IMR-90 (cell line): Measurements from ENCODE around the gene CPNE6. TPM values are rescaled to one million over a fixed set of nuclear protein-coding genes. Genes with fewer than 3 reads are reported as not detected.

Experiments used
- ATAC-seq: fragments of 200-7000 bp; cut with Tn5 transposase; 2 replicates; pipeline ENCODE4 v1.9.1; 2020; ENCODE audit warnings: low read depth, mild to moderate bottlenecking, moderate library complexity
- BruUV-seq: library from RNA; stranded (reverse); fragments of 400-500 nt; replicated peaks from 2 replicates; lab custom pipeline; 2021; lab: Mats Ljungman, UMichigan
- CTCF ChIA-PET: fragments of 300-600 bp; formaldehyde crosslinking; extraction: SDS; loops from one replicate; lab custom pipeline; 2021; ENCODE audit warnings: antibody characterized with exemption; lab: Yijun Ruan, JAX
- POLR2A ChIA-PET: fragments of 300-600 bp; sonication (Branson Sonifier 250); formaldehyde crosslinking; loops from one replicate; lab custom pipeline; 2022; ENCODE audit warnings: antibody characterized with exemption; ENCODE audit not compliant: unreplicated experiment; lab: Charles Lee
- DNase-seq: peaks from one replicate; pipeline ENCODE4 v3.0.0; 2013
- H2AFZ ChIP-seq: replicated peaks from 2 replicates; pipeline ENCODE3; 2013; ENCODE audit warnings: low read length, mild to moderate bottlenecking; ENCODE audit not compliant: poor library complexity
- H2AK5ac ChIP-seq: 2 replicates; pipeline ENCODE4 v1.6.1; 2013; ENCODE audit warnings: low read depth, low read length, inconsistent platforms
- H2AK9ac ChIP-seq: replicated peaks from 2 replicates; pipeline ENCODE3; 2013; ENCODE audit warnings: mild to moderate bottlenecking, low read depth, low read length, moderate library complexity; ENCODE audit not compliant: poor library complexity
- H2BK120ac ChIP-seq: 2 replicates; pipeline ENCODE4 v1.6.1; 2013; ENCODE audit warnings: low read depth, low read length, inconsistent platforms
- H2BK15ac ChIP-seq: 3 replicates; pipeline ENCODE4 v1.6.1; 2013; ENCODE audit warnings: low read depth, low read length, inconsistent platforms
- H2BK20ac ChIP-seq: 2 replicates; pipeline ENCODE4 v1.6.1; 2013; ENCODE audit warnings: low read depth, mild to moderate bottlenecking, inconsistent platforms, low read length, moderate library complexity
- H2BK5ac ChIP-seq: 2 replicates; pipeline ENCODE4 v1.6.1; 2013; ENCODE audit warnings: mild to moderate bottlenecking, low read depth, low read length, inconsistent platforms; ENCODE audit not compliant: poor library complexity, severe bottlenecking
- H3K14ac ChIP-seq: replicated peaks from 2 replicates; pipeline ENCODE4 v1.6.1; 2013; ENCODE audit warnings: low read depth, low read length, inconsistent platforms
- H3K18ac ChIP-seq: 2 replicates; pipeline ENCODE4 v1.6.1; 2013; ENCODE audit warnings: low read depth, low read length, control low read depth
- H3K23ac ChIP-seq: 2 replicates; pipeline ENCODE4 v1.6.1; 2013; ENCODE audit warnings: low read depth, low read length, inconsistent platforms
- H3K27ac ChIP-seq: 2 replicates; pipeline ENCODE4 v1.5.1; 2013; ENCODE audit warnings: mild to moderate bottlenecking, control low read depth, low read length; ENCODE audit not compliant: insufficient read depth
- H3K27me3 ChIP-seq: 2 replicates; pipeline ENCODE4 v1.6.1; 2013; ENCODE audit warnings: low read length; ENCODE audit not compliant: control insufficient read depth, insufficient read depth
- H3K36me3 ChIP-seq: 2 replicates; pipeline ENCODE4 v1.6.1; 2013; ENCODE audit warnings: low read length, mixed read lengths; ENCODE audit not compliant: control insufficient read depth, insufficient read depth
- H3K4ac ChIP-seq: 2 replicates; pipeline ENCODE4 v1.6.1; 2013; ENCODE audit warnings: low read depth, low read length, inconsistent platforms
- H3K4me1 ChIP-seq: 2 replicates; pipeline ENCODE4 v1.6.1; 2013; ENCODE audit warnings: low read length, mixed read lengths; ENCODE audit not compliant: control insufficient read depth, insufficient read depth
- H3K4me2 ChIP-seq: 2 replicates; pipeline ENCODE4 v1.6.1; 2013; ENCODE audit warnings: low read depth, mild to moderate bottlenecking, control low read depth, low read length, moderate library complexity
- H3K4me3 ChIP-seq: 2 replicates; pipeline ENCODE4 v1.5.1; 2013; ENCODE audit warnings: low read depth, mild to moderate bottlenecking, control low read depth, low read length, moderate library complexity; ENCODE audit not compliant: insufficient read depth
- H3K56ac ChIP-seq: 2 replicates; pipeline ENCODE4 v1.6.1; 2013; ENCODE audit warnings: low read length, inconsistent platforms; ENCODE audit not compliant: insufficient read depth; ENCODE audit errors: extremely low read depth
- H3K79me1 ChIP-seq, 2 experiments: 2 replicates each; pipeline ENCODE4 v1.6.1; 2013; ENCODE audit warnings: low read length in 2 of 2, inconsistent platforms in 1 of 2, low read depth in 1 of 2
- H3K9ac ChIP-seq: 2 replicates; pipeline ENCODE4 v1.6.1; 2013; ENCODE audit warnings: low read depth, low read length, control low read depth
- H3K9me1 ChIP-seq: 2 replicates; pipeline ENCODE4 v1.6.1; 2013; ENCODE audit warnings: low read length, inconsistent platforms; ENCODE audit not compliant: insufficient read depth
- H3K9me3 ChIP-seq: 2 replicates; pipeline ENCODE4 v1.6.1; 2013; ENCODE audit warnings: low read length; ENCODE audit not compliant: control insufficient read depth, insufficient read depth
- H4K20me1 ChIP-seq: 2 replicates; pipeline ENCODE4 v1.6.1; 2013; ENCODE audit warnings: low read length, inconsistent platforms; ENCODE audit not compliant: insufficient read depth
- H4K5ac ChIP-seq: 2 replicates; pipeline ENCODE4 v1.6.1; 2013; ENCODE audit warnings: mild to moderate bottlenecking, low read depth, low read length, control low read depth
- H4K8ac ChIP-seq, 2 experiments: 2 replicates each; pipeline ENCODE4 v1.6.1; 2013; ENCODE audit warnings: low read depth in 2 of 2, low read length in 2 of 2, control low read depth in 1 of 2, inconsistent platforms in 1 of 2
- H4K91ac ChIP-seq: 2 replicates; pipeline ENCODE4 v1.6.1; 2013; ENCODE audit warnings: low read depth, low read length, inconsistent platforms; ENCODE audit not compliant: insufficient read depth
- CEBPB ChIP-seq: IDR thresholded peaks from 2 replicates; pipeline ENCODE4 v1.6.1; 2012; ENCODE audit warnings: low read depth, low read length, improper control_type of control experiment
- CHD1 ChIP-seq: IDR thresholded peaks from 2 replicates; pipeline ENCODE4 v1.6.1; 2012; ENCODE audit warnings: low read depth, low read length, improper control_type of control experiment
- FOS ChIP-seq: fragments of 150-350 bp; IDR thresholded peaks from 2 replicates; pipeline ENCODE4 v1.6.1; 2016; ENCODE audit warnings: low read depth, low read length
- MAZ ChIP-seq: IDR thresholded peaks from 2 replicates; pipeline ENCODE4 v1.6.1; 2012; ENCODE audit warnings: low read depth, mild to moderate bottlenecking, low read length, improper control_type of control experiment, moderate library complexity, borderline replicate concordance
- MXI1 ChIP-seq: IDR thresholded peaks from 2 replicates; pipeline ENCODE4 v1.6.1; 2012; ENCODE audit warnings: low read depth, mild to moderate bottlenecking, low read length, moderate library complexity, borderline replicate concordance
- NFE2L2 ChIP-seq: fragments of 150-350 bp; IDR thresholded peaks from 2 replicates; pipeline ENCODE4 v1.6.1; 2016; ENCODE audit warnings: low read depth, mild to moderate bottlenecking, low read length
- POLR2A ChIP-seq: IDR thresholded peaks from 2 replicates; pipeline ENCODE4 v1.6.1; 2012; ENCODE audit warnings: mild to moderate bottlenecking, low read depth, low read length
- RAD21 ChIP-seq: IDR thresholded peaks from 2 replicates; pipeline ENCODE4 v1.6.1; 2012; ENCODE audit warnings: low read length, improper control_type of control experiment
- RCOR1 ChIP-seq: IDR thresholded peaks from 2 replicates; pipeline ENCODE4 v1.6.1; 2012; ENCODE audit warnings: mild to moderate bottlenecking, low read length, improper control_type of control experiment; ENCODE audit not compliant: insufficient replicate concordance
- RFX5 ChIP-seq: IDR thresholded peaks from 2 replicates; pipeline ENCODE4 v1.8.0; 2012; ENCODE audit warnings: low read depth, mild to moderate bottlenecking, low read length, moderate library complexity
- SMC3 ChIP-seq: fragments of 150-350 bp; IDR thresholded peaks from 2 replicates; pipeline ENCODE4 v1.6.1; 2016; ENCODE audit warnings: low read depth, mild to moderate bottlenecking, antibody characterized with exemption, low read length, moderate library complexity
- WGBS, 2 experiments: methylation state at CpG; one replicate each; pipeline versions ENCODE4 v1.1.5 to v1.1.7; 2013; ENCODE audit warnings: missing lambda C conversion rate in 2 of 2; ENCODE audit not compliant: insufficient read length in 1 of 2; ENCODE audit errors: extremely low coverage in 2 of 2; 5-methylcytosine and 5-hydroxymethylcytosine counted together
- dilution Hi-C: fragments of 300-500 bp; cut with HindIII; formaldehyde crosslinking; loops from one replicate; pipeline ENCODE4 v1.14.3; 2018; ENCODE audit warnings: low sequenced_read_pairs; ENCODE audit not compliant: unreplicated experiment
- in situ Hi-C: fragments of 300-500 bp; cut with MboI; formaldehyde crosslinking; loops from 3 replicates; pipeline ENCODE4 v1.14.3; 2019; ENCODE audit warnings: low sequenced_read_pairs, inconsistent platforms, mixed read lengths
- intact Hi-C: fragments of 100-400 bp; cut with micrococcal nuclease; formaldehyde crosslinking; loops from 2 replicates; pipeline ENCODE4 v1.10.0; 2022
- polyA plus RNA-seq, 3 experiments: library from polyadenylated mRNA; depleted of rRNA; stranded (reverse); fragments of >200 nt; gene quantifications; 2 replicates each; pipeline ENCODE4 v1.2.3, GENCODE V29; 2012; ENCODE audit warnings: low replicate concordance in 1 of 3
- total RNA-seq: library from RNA; depleted of rRNA; stranded (reverse); fragments of >200 nt; gene quantifications from 2 replicates; pipeline ENCODE4 v1.2.3, GENCODE V29; 2012
- TF ChIP-seq, protein P1 (sequence below): conservative IDR thresholded peaks from 2 replicates; pipeline ENCODE4 v1.5.1; 2012; ENCODE audit warnings: mild to moderate bottlenecking, low read depth, low read length, improper control_type of control experiment
- TF ChIP-seq, protein P2 (sequence below): fragments of 150-350 bp; IDR thresholded peaks from 2 replicates; pipeline ENCODE4 v1.6.1; 2016; ENCODE audit warnings: low read depth, mild to moderate bottlenecking, low read length, moderate library complexity, borderline replicate concordance
- TF ChIP-seq, protein P3 (sequence below): fragments of 150-350 bp; IDR thresholded peaks from 2 replicates; pipeline ENCODE4 v1.6.1; 2017; ENCODE audit warnings: mild to moderate bottlenecking, antibody characterized with exemption, low read length, low read depth

CPNE6 gene
- total and polyA plus RNA-seq, 2 of the 4 experiments (the other 2 are of a cell fraction): not detected

DNA sequence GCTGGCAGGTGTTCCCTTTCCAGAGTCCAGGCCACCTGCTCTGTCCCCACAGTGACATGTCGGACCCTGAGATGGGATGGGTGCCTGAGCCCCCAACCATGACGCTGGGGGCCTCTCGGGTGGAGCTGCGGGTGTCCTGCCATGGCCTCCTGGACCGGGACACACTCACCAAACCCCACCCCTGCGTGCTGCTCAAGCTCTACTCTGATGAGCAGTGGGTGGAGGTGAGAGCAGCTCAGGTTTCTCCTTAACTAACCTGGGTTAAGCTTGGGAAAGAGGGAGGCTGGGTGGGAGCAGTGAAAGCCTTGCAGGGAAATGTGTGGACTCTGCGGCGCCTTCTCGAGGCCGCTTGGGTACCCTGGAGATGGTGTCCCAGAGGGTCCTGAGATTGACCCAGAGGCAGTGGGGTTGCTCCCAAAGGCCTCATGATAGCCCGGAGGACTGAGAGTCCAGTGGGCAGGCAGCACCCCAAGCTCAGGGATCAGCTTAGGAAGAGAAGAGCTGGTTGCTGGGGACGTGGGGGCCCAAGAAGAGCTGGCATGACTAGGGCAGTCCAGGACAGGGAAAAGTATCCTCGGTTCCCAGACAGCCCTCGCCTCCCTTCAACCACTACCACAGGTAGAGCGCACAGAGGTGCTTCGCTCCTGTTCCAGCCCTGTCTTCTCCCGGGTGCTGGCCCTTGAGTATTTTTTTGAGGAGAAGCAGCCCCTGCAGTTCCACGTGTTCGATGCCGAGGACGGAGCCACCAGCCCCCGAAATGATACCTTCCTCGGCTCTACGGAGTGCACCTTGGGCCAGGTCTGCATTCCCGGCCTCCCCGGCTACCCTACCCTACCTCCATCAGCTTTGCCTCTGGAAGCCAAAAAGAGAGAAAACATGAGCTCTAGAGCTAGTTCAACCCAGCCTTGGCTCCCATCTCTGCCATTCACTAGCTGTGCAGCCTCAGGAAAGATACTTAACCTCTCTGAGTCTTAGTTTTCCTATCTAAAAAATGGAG, 1.8 kb downstream of the CPNE6 start:
- dilution Hi-C loops: no loop called here
- ChIA-PET CTCF (no interaction called here), POLR2A (no interaction called here)
- TF ChIP-seq RAD21: no peak
- no peak for TF ChIP-seq FOS
- TF ChIP-seq RCOR1: no peak
- no peak for TF ChIP-seq CEBPB
- TF ChIP-seq MXI1: no peak
- TF ChIP-seq, protein P1, sequence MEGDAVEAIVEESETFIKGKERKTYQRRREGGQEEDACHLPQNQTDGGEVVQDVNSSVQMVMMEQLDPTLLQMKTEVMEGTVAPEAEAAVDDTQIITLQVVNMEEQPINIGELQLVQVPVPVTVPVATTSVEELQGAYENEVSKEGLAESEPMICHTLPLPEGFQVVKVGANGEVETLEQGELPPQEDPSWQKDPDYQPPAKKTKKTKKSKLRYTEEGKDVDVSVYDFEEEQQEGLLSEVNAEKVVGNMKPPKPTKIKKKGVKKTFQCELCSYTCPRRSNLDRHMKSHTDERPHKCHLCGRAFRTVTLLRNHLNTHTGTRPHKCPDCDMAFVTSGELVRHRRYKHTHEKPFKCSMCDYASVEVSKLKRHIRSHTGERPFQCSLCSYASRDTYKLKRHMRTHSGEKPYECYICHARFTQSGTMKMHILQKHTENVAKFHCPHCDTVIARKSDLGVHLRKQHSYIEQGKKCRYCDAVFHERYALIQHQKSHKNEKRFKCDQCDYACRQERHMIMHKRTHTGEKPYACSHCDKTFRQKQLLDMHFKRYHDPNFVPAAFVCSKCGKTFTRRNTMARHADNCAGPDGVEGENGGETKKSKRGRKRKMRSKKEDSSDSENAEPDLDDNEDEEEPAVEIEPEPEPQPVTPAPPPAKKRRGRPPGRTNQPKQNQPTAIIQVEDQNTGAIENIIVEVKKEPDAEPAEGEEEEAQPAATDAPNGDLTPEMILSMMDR: no peak
- TF ChIP-seq SMC3: no peak
- TF ChIP-seq CHD1: no peak
- TF ChIP-seq, protein P2, sequence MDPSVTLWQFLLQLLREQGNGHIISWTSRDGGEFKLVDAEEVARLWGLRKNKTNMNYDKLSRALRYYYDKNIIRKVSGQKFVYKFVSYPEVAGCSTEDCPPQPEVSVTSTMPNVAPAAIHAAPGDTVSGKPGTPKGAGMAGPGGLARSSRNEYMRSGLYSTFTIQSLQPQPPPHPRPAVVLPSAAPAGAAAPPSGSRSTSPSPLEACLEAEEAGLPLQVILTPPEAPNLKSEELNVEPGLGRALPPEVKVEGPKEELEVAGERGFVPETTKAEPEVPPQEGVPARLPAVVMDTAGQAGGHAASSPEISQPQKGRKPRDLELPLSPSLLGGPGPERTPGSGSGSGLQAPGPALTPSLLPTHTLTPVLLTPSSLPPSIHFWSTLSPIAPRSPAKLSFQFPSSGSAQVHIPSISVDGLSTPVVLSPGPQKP: no peak
- no peak for TF ChIP-seq MAZ
- TF ChIP-seq RFX5: no peak
- no peak for TF ChIP-seq NFE2L2
- TF ChIP-seq POLR2A: no peak
- TF ChIP-seq, protein P3, sequence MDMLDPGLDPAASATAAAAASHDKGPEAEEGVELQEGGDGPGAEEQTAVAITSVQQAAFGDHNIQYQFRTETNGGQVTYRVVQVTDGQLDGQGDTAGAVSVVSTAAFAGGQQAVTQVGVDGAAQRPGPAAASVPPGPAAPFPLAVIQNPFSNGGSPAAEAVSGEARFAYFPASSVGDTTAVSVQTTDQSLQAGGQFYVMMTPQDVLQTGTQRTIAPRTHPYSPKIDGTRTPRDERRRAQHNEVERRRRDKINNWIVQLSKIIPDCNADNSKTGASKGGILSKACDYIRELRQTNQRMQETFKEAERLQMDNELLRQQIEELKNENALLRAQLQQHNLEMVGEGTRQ: no peak

More for the DNA sequence above, 1.8 kb downstream of the CPNE6 start:
- Histone ChIP-seq H3K4me3 (no peak overlapping the region), H2BK5ac (no peak overlapping the region), H3K4me1 (no peaks in the 10 kb centered on the region), H2BK20ac (no peak overlapping the region), H3K79me1 (no peaks in the 10 kb centered on the region), H3K56ac (no peak overlapping the region), H3K4me2 (no peak overlapping the region), H3K23ac (no peak overlapping the region), H3K4ac (no peak overlapping the region), H2AK5ac (no peak overlapping the region), H3K18ac (no peak overlapping the region), H2AK9ac (peak overlapping the region; percentile 65), H2AFZ (no peak overlapping the region), H2BK15ac (no peak overlapping the region), H3K9ac (no peak overlapping the region), H4K8ac (no peak overlapping the region), H3K9me1 (no peaks in the 10 kb centered on the region), H3K27me3 (peaks cover 81% of the 10 kb centered on the region), H3K36me3 (no peaks in the 10 kb centered on the region), H4K91ac (no peak overlapping the region), H3K27ac (no peak overlapping the region), H3K9me3 (no peaks in the 10 kb centered on the region), H4K5ac (no peak overlapping the region), H2BK120ac (no peak overlapping the region), H3K14ac (no peak overlapping the region), H4K20me1 (no peaks in the 10 kb centered on the region)
- in situ Hi-C loops (no loop called here), intact Hi-C loops (no loop called here)
- 80% methylated on average over 1 of the region's 26 CpGs; no CpG with 5 or more reads in 1 of the 2 experiments for WGBS, 2 experiments
- no TSS peak for BruUV-seq
- ATAC-seq (no peak), DNase-seq (no peak)
